Left ventricle myocardium inferior (tissue), 1 donor: ENCODE data around the gene C20orf144. TPM values are rescaled to one million over a fixed set of nuclear protein-coding genes. Genes with fewer than 3 reads are reported as not detected.
A peak's percentile ranks its signal among the peaks of the same experiment; 100 is the strongest.

Source experiments
- DNase-seq: peaks from one replicate; pipeline ENCODE4 v3.0.0-alpha.2; 2020
- H3K27ac ChIP-seq: fragments of 200-600 bp; replicated peaks from 2 replicates; pipeline ENCODE4 v1.8.0; 2021
- H3K27me3 ChIP-seq: fragments of 200-600 bp; 2 replicates; pipeline ENCODE4 v1.8.0; 2021; ENCODE audit warnings: low read depth
- H3K36me3 ChIP-seq: fragments of 200-600 bp; 2 replicates; pipeline ENCODE4 v1.8.0; 2021
- H3K4me1 ChIP-seq: fragments of 200-600 bp; 2 replicates; pipeline ENCODE4 v1.8.0; 2021
- H3K4me3 ChIP-seq: fragments of 200-600 bp; 2 replicates; pipeline ENCODE4 v1.8.0; 2021; ENCODE audit warnings: mild to moderate bottlenecking, moderate library complexity
- H3K9me3 ChIP-seq: fragments of 200-600 bp; replicated peaks from 2 replicates; pipeline ENCODE4 v1.8.0; 2021
- CTCF ChIP-seq: fragments of 200-600 bp; IDR thresholded peaks from 2 replicates; pipeline ENCODE4 v1.8.0; 2021; ENCODE audit warnings: antibody characterized with exemption, mild to moderate bottlenecking, borderline replicate concordance
- intact Hi-C: fragments of 100-400 bp; cut with micrococcal nuclease; formaldehyde crosslinking; loops from one replicate; pipeline ENCODE4 v1.11.0; 2022
- total RNA-seq: library from RNA; stranded (reverse); fragmentation: NEBNext Ultra II Directional; extraction: Animal tissue kit (Norgen Biotek cat#: 25700); gene quantifications from one replicate; pipeline ENCODE4 v1.2.1, GENCODE V29; 2021
- donor health status: DM: no; HTN: yes; CAD: no; lungs with severe emphysema.

C20orf144 gene
- total RNA-seq, 1 donor from 2014 or later: not detected

GRCh38 chr20:33658510-33658909, 3.6 kb upstream of the C20orf144 start:
- DNase-seq: peak; percentile 11
- no peak overlapping the region for H3K4me3 ChIP-seq
- H3K4me1 ChIP-seq: peaks cover 22% of the 10 kb centered on the region
- no peaks in the 10 kb centered on the region for H3K9me3 ChIP-seq
- no peaks in the 10 kb centered on the region for H3K27me3 ChIP-seq
- peaks cover 41% of the 10 kb centered on the region for H3K36me3 ChIP-seq
- H3K27ac ChIP-seq: no peak overlapping the region
- intact Hi-C loops: no loop called here
- TF ChIP-seq CTCF: no peak

GRCh38 chr20:33658929-33659328, 3.2 kb upstream of the C20orf144 start:
- Histone ChIP-seq H3K4me1 (peaks cover 22% of the 10 kb centered on the region), H3K27me3 (no peaks in the 10 kb centered on the region), H3K36me3 (peaks cover 41% of the 10 kb centered on the region), H3K4me3 (no peak overlapping the region), H3K9me3 (no peaks in the 10 kb centered on the region), H3K27ac (no peak overlapping the region)
- no peak for TF ChIP-seq CTCF
- intact Hi-C loops: no loop called here
- no peak for DNase-seq

- no peak overlapping the region for H3K4me3 ChIP-seq
- TF ChIP-seq CTCF: no peak
- intact Hi-C loops: no loop called here
- peaks cover 41% of the 10 kb centered on the region for H3K36me3 ChIP-seq
- H3K27me3 ChIP-seq: no peaks in the 10 kb centered on the region
- no peaks in the 10 kb centered on the region for H3K9me3 ChIP-seq
- peaks cover 23% of the 10 kb centered on the region for H3K4me1 ChIP-seq
- peak; percentile 11 for DNase-seq
- no peak overlapping the region for H3K27ac ChIP-seq
Observed at GRCh38 chr20:33659341-33660034, 2.6 kb upstream of the C20orf144 start.

GRCh38 chr20:33660035-33660684, 2.0 kb upstream of the C20orf144 start:
- intact Hi-C loops: no loop called here

GRCh38 chr20:33660685-33661058, 1.5 kb upstream of the C20orf144 start:
- no peaks in the 10 kb centered on the region for H3K27me3 ChIP-seq
- H3K4me3 ChIP-seq: no peak overlapping the region
- no peak for TF ChIP-seq CTCF
- H3K27ac ChIP-seq: no peak overlapping the region
- intact Hi-C loops: no loop called here
- peaks cover 41% of the 10 kb centered on the region for H3K36me3 ChIP-seq
- no peak for DNase-seq
- peaks cover 27% of the 10 kb centered on the region for H3K4me1 ChIP-seq
- no peaks in the 10 kb centered on the region for H3K9me3 ChIP-seq

More at GRCh38 chr20:33660035-33660684, 2.0 kb upstream of the C20orf144 start:
- Histone ChIP-seq H3K9me3 (no peaks in the 10 kb centered on the region), H3K4me1 (peaks cover 27% of the 10 kb centered on the region), H3K27ac (no peak overlapping the region), H3K36me3 (peaks cover 41% of the 10 kb centered on the region), H3K27me3 (no peaks in the 10 kb centered on the region), H3K4me3 (no peak overlapping the region)
- no peak for DNase-seq
- no peak for TF ChIP-seq CTCF
